NCI-H2171 (cell line): ENCODE measurements around the gene ENO1.

Experiments
- DNase-seq: peaks from one replicate; lab custom pipeline; 2025; lab: John Stamatoyannopoulos, UW

The ENO1 gene

DNA sequence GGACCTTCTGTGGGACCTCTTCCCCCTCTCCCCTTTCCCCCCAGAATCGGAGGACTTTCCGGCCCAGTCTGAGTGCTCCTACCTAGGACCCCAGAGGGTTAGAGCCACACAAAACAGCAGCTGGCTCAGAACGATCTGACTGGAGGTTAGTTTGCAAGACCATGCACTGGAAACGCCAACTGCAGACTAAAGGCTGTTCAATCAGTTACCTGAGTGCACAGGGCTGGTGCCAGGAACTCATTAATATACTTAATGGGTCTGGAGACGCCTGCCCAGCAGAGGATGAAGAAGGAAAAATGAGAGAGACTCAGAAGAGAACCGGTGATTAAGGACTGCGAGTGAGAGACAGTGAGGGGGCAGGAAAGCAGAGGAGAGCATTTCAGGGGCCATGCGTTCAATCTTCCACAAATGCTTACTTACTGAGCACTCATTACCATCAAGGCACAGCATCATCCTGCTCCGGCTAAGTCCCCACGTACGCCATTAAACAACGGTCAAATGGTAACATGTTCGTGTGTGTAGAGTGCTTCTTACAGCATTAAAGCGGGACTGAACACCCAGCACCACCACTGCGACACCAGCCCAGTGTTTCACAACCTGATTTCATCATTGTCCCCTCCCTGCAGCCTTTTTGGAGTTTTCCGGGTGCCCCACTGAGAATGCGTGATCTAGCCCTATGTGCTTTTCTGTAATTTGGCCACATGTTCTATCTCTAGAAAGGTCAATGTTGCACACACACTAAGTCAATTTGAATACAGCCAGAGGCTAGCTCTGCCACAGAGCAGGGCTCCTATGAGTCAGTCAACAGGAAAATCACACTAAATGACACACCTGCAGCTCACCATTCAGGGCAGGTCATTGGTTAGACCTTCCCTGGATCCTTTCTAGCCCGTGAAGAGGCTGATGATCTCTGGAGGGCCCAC lies 7.6 kb downstream of the ENO1 start:
- DNase-seq = no peak

DNA sequence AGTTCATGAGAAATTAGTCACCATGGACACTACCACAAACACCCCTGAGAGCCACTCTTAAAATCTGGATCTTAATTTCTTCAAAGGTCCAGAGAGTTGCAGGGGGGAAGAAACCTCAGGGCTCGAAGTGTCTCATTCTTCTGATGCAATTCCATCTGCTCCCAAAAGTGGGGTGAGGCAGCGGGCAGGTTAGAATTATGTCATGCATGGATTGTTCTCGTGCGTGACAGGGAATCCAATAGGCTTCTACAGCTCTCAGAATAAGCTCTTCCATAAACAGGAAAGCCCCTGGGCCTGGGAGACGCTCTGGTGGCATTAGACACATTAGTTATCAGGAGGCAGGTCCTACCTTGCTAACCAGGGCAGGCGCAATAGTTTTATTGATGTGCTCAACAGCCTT lies 8.4 kb downstream of the ENO1 start:
- DNase-seq = no peak

DNA sequence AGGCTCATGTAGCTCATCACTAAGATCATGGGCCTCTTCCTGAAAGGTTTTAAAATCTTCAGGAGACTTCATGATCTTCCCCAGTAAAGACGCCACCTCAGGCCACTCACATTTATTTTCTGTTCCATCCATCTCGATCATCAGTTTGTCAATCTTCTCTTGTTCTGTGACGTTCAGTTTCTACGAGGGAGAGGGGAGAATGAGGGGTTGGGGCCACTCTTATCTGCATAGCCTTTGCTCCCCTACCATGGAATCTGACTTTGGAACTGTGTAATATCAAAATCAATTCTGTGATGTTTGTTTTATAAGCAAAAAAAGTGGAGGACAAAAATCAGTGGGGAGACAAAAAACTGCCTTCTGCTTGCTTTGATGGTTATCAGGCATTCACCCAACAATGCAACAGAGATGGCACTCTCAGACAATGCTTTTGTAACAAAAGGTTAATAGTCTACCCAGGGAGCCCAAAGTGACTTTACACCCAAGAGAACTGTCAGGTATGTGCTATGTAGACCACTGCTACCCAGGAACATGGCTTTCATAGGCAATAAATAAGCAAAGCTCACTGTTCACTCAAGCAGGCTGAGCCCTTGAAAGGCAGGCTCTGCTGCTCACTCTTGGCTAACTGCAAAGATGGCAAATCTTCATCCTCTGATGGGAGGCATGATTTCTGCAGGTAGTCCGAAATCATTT lies 10.5 kb downstream of the ENO1 start:
- DNase-seq = no peak

DNA sequence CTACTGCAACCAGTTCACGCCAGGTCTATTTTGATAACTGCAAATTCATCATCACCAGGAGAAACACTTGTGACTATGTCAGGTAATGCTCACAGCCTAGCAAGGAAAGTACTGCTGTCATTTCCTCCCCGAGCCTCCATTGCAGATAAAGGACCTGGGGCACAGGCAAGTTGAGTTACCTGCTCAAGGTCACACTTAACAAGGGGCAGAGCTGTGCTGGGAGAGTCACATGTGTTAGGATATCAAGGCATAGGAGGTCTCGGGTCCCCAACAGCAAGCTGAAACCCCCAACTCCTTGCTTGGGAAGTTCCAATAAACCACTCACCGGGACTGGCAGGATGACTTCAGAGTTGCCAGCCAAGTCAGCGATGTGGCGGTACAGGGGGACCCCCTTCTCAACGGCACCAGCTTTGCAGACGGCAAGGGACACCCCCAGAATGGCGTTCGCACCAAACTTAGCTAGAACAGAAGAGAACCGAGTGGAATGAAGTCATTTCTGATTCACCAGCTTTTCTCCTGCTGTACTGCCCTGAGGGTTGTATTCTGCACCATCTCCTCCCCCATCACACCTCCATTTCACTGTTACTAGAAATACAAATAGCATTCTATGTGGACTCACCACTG lies 11.6 kb downstream of the ENO1 start:
- no peak for DNase-seq

DNA sequence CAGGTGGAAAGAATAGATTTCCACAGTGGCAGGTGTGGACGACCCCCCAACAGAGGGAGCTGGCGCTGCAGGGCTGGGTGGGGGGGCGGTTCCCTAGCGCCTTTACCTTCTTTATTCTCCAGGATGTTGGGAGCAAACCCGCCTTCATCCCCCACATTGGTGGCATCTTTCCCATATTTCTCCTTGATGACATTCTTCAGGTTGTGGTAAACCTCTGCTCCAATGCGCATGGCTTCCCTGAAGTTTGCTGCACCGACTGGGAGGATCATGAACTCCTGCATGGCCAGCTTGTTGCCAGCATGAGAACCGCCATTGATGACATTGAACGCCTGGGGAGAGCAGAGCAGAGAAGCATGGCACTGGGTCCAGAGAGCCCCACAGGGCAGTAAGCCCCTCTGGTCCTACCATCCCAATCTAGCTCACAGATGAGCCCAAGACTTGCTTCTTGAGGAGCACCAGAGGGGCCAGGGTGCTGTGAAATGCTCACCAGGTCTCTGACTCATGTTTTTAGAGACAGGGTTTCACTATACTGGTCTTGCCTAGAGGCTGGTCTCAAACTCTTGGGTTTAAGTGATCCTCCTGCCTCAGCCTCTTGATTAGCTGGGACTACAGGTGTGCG lies 12.2 kb downstream of the ENO1 start:
- DNase-seq = no peak

DNA sequence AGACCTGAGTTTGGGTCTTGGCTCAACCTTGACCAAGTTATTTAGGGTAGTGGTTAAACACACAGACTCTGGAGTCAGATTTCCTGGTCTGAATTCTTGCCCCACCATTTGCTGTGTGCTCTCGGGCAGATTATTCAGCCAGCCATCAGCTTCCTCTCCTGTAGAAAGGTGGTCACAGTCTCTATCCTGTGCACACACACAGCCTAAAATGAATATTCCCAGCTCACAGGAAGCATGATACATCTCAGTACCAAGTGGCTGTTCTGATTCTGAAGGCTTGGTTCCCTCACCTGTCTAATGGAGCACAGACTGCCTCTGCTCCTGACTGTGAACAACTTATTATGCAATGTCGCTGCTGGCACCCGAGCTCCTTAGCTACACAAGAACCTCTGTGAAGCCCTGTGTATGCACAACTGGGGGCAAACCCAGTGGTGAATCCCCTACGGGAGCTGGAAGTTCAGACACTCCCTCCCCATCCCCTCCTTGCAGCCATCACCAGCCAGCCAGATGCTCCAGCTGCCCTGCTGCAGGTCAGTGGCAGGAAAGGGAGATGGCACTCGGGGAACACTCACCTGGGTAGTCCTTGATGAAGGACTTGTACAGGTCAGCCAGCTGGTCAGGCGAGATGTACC lies 13.7 kb downstream of the ENO1 start:
- DNase-seq = no peak

DNA sequence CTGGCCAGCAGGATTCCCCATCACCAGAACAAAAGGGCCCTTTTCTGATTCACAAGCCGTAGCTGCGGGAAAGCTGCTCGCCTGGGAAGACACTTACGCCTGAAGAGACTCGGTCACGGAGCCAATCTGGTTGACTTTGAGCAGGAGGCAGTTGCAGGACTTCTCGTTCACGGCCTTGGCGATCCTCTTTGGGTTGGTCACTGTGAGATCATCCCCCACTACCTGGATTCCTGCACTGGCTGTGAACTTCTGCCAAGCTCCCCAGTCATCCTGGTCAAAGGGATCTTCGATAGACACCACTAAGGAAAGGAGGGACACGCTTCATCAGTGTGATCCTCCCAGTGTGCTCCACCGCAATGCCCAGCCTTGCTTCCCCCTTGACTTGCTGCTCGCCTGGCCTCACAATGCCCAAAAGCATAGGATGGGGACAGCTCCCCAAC lies 14.7 kb downstream of the ENO1 start:
- no peak for DNase-seq

DNA sequence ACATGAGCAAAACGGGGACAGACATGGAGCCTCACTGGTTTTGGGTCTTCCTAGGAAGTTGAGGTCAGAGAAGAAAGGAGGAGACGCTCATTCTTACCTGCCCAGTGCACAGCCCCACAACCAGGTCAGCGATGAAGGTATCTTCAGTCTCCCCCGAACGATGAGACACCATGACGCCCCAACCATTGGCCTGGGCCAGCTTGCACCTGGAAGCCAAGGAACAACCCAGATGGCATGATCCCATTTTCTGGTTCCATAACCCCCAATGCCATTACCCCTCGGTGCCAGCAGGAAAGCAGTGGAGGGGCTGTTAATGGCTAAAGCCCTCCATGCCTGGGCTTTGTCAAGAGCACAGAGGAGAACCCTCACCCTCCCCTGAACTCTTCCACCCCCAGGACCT lies 15.3 kb downstream of the ENO1 start:
- DNase-seq = no peak

DNA sequence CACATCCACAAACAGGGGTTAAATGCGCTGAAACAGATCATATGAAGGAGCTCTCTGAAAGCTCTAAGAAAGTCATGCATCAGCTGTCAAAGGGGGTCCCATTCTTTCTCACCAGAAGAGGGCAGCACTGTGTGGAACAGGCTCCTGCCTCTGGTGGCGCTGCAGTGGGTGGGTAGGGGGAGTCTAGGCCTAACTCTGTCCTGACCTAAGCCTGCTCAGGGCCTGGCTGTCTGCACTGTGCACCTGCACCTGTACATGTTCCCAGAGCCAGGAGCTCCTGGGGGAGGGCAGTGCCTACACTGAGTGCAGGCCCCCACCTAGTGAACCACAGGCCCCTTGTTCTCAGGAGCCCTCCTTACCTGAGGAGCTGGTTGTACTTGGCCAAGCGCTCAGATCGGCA lies 16.0 kb downstream of the ENO1 start:
- no peak for DNase-seq

DNA sequence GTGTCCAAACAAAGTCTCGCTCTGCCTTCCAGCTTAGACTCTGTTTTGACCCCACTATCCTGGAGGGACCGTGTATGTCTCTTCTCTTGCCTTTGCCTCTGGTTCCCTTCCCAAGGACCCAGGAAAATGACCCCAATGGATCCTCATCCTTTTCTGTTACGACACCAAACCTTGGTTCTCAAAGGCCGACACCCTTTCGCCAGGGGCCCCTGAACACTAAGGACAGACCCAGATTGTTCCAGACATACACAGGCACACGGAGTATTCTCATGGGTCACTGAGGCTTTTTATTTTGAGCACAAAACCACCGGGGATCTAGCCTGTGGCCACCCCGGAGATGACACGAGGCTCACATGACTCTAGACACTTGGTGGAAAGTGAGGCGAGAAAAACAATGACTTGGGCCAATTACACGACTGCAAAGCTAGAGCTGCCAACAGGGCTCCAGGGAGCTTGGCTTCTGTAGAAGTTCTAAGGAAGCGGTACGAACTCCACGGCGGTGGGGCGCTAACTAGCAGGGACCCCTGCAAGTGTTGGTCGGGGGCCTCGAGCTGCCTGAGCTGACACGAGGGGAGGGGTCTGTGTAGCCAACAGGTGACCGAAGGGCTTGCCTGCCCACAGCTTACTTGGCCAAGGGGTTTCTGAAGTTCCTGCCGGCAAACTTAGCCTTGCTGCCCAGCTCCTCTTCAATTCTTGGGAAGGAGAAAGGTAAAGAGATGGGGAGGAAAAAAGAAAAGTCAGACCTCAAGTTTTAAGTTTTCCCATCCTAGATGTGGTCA lies 17.6 kb downstream of the ENO1 start:
- no peak for DNase-seq

DNA sequence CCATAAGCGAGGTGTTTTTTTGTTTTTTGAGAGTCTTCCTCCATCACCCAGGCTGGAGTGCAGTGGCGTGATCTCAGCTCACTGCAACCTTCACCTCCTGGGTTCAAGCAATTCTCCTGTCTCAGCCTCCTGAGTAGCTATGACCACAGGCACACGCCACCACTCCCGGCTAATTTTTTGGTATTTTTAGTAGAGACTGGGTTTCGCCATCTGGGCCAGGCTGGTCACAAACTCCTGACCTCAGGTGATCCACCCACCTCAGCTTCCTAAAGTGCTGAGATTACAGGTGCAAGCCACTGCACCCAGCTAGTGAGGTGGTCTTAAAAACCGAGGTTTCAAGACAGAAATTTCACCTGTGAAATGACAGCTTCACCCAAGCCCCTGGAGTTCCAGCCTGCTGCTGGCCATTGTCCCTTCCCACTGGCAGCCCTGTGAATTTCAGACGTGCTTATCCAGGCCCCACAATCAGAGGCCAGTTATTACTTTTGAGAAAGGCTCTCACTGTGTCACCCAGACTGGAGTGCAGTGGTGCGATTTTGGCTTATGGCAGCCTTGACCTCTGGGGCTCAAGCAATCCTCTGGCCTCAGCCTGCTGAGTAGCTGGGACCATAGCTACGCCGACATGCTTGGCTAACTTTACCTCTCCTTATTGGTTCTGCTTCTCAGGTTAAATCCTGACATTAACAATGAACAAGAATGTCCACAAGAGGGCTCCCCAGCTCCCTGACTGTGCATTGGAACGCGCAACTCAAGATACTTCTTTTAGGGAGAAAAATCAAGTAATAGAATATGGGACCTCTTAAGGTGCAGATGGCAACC lies 19.4 kb downstream of the ENO1 start:
- DNase-seq = peak; percentile 18

DNA sequence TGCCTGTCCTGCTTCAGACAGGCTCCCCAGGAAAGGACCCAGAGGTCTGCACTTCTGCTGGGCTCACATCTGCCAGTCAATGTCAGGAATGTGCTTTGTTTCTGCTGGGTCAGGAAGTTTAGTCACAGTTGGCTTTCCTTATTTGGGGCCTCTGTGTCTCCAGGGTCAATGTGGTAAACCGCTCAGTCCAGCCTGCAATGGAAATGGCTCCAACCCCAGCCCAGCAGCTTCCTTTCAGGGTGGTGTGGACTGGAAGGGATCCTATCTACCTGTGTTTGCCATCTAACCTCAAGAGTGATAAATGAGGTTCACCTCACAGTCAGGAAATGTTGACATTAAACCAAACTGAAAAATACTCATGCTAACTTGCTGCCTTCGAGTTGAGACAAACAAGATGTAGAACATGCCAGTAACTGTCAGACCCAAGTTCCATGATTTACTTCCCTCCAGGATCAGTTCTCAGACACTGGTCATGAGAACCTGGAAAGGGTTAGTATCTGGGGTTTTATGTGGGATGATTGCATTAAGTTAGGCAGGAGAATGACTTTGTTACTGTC lies 20.3 kb downstream of the ENO1 start:
- no peak for DNase-seq

DNA sequence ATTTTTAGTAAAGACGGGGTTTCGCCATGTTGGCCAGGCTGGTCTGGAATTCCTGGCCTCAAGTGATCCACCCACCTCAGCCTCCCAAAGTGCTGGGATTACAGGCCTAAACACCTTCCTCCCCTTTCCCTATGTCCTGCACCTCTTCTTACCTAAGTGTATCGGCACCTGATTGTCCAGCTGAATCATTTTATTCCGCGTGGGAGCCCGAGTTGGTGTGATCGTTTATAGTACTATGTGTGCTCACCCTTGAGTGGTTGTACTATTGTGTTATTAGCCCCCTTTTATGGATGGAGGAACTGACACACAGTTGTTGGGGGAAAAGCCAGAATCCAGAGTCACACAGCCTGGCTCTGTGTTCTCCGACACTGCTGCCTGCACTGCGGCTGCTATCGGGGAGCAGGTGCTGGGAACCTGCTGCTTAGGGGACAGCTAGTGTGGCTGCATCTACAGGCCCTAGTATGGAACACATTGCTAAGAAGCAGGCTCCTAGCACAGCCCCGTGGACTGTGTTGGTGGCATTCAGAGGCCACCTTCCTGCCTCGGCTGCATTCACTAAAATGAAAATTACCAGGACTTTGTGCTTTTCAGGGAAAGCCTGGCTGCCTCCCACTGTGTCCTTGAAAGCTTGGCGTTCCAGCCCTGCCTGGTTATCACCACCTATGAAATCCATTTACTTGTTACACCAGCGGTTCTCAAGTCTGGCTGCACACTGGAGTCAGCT lies 21.6 kb downstream of the ENO1 start:
- no peak for DNase-seq

DNA sequence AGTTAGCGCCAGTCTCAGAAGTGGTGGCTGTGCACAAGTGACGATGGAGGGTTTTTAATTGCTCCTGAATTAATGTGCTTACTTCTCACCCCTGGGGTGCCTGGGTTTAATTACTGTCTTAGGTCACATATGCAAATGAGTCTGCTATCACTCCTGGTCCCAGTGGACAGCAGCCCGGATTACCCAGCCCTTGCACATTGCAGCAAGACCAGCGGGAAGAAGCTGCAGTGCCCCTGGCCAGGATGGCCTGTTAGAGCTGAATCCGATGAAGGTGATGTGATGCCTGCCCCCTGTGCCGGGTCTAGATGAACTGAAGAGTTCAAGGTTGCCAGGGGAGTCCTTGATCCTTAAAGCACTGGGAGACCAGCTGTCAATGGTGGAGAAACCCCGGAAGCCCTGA lies 24.2 kb downstream of the ENO1 start:
- DNase-seq = no peak

DNA sequence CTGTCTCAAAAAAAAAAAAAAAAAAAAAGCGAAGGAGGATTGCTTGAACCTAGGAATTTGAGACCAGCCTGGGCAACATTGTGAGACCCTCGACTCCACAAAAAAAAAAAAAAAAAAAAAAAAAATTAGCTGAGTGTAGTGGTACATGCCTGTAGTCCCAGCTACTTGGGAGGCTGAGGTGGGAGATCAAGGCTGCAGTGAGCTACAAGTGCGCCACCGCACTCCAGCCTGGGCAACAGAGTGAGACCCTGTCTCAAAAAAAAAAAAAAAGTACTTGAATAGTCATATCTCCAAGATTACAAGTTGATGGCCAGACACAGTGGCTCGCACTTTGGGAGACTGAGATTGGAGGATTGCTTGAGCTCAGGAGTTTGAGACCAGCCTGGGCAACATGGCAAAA lies 27.4 kb downstream of the ENO1 start:
- no peak for DNase-seq

DNA sequence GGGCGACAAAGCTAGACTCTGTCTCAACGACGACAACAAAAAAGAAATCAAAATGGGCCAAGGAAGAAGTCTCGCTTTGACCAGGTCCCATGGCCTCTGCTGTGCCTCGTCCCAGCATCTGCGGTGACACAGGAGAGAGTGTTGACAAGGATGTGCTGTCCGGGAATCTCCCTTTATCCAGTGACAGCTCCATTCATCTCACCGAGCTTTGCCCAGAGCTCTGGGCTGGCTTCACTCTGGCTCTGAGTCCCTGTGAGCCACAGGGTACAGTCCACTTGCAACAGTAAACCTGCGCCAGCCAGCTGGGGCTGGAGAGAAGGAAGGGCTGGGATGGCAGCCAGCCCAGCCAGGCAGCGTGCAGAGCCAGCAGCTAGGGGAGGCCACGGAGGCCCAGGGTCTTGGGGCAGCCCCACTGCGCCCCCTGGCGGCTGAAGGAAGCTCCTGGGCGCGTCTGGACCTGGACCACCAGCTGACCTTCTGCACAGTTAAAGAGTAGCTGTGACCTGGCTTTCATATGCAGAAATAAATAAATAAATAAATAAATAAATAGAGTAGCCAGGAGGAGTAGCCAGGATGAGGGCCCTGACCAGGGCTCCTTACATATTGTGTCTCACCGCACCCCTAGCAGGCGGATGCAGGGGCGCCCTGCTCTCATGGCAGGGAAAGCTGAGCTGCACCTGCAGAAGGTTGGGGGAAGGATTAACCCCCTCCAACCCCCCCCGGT lies 29.7 kb downstream of the ENO1 start:
- DNase-seq = peak; percentile 82

DNA sequence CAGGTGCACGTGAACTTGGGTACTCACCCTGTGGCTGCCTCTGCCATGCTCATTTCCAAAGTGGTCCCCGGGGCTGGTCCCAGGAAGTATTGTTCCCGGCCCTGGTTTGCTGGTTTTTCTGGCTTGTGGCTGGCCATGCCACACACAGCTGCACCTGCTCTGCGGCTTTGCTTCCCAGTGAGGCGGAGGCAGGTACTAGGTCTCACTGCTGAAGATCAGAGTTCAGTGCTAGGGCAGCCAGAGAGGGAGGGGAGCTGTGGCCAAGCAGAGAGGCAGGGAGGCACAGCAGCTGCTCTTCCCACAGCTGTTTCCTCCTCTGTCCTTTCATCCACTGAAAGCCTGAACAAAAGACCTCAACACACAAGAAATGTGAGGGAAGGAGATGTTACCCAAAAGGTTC lies 30.5 kb downstream of the ENO1 start:
- DNase-seq = no peak

DNA sequence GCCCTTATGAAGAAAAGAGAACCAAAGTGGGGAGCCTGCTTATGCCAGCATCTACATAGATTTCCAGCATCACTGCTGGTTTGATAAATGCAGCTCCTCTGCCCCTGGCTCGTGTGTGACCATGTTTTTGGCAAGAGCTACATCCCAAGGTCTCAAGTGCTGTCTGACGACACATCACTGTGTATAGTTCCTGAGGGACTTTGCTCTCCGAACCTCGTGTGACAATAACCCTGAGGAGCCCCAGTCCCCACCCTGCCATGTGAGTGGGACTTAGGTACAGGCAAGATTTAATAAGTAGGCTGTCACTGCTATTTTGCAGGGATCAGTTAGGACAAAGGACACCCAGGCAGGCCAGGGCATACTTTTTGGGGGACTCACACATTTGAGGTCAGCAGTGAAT lies 32.2 kb downstream of the ENO1 start:
- no peak for DNase-seq
